Fibroblast of villous mesenchyme (primary cell): ENCODE data around the gene BMX. TPM values are rescaled to one million over a fixed set of nuclear protein-coding genes. Genes with fewer than 3 reads are reported as not detected.
A peak's percentile ranks its signal among the peaks of the same experiment; 100 is the strongest.

Experiments
- DNase-seq: peaks from one replicate; pipeline ENCODE4 v3.0.0-alpha.2; 2010; ENCODE audit warnings: low read depth
- H3K4me3 ChIP-seq: 2 replicates; pipeline ENCODE4 v1.5.1; 2011; ENCODE audit warnings: low read depth, mild to moderate bottlenecking, low read length
- CTCF ChIP-seq: IDR thresholded peaks from 2 replicates; pipeline ENCODE4 v1.5.1; 2012; ENCODE audit warnings: low read depth, mild to moderate bottlenecking, low read length; ENCODE audit not compliant: insufficient read depth
- total RNA-seq: library from RNA; depleted of rRNA; stranded (reverse); fragments of >200 nt; gene quantifications from 2 replicates; pipeline ENCODE4 v1.2.3, GENCODE V29; 2012

The BMX gene
- total RNA-seq, 1 donor: not detected

- no peak for TF ChIP-seq CTCF
- no peak overlapping the region for H3K4me3 ChIP-seq
- DNase-seq: peak; percentile 13
Measured at GRCh38 chrX:15512401-15512965, 11.9 kb downstream of the BMX start.

GRCh38 chrX:15514279-15514678 is 13.7 kb downstream of the BMX start:
- TF ChIP-seq CTCF: no peak
- no peak overlapping the region for H3K4me3 ChIP-seq
- DNase-seq: no peak

GRCh38 chrX:15515931-15516330 is 15.3 kb downstream of the BMX start:
- DNase-seq: no peak
- H3K4me3 ChIP-seq: no peak overlapping the region
- no peak for TF ChIP-seq CTCF

GRCh38 chrX:15522464-15522863 is 21.9 kb downstream of the BMX start:
- H3K4me3 ChIP-seq: no peak overlapping the region
- TF ChIP-seq CTCF: no peak
- no peak for DNase-seq

GRCh38 chrX:15523088-15523487 is 22.5 kb downstream of the BMX start:
- H3K4me3 ChIP-seq: no peak overlapping the region
- DNase-seq: no peak
- no peak for TF ChIP-seq CTCF

- TF ChIP-seq CTCF: no peak
- DNase-seq: peak; percentile 60
- no peak overlapping the region for H3K4me3 ChIP-seq
Measured at GRCh38 chrX:15524417-15524816, 23.8 kb downstream of the BMX start.
